H1 (cell line): ENCODE results near the gene IGLL5. TPM values are rescaled to one million over a fixed set of nuclear protein-coding genes. Genes with fewer than 3 reads are reported as not detected.

Source experiments
- ATF2 ChIP-seq: IDR thresholded peaks from 2 replicates; pipeline ENCODE4 v1.6.1; 2012; ENCODE audit warnings: low read length, inconsistent platforms
- CHD7 ChIP-seq: fragments of 300-600 bp; sonication (generic); IDR thresholded peaks from 2 replicates; pipeline ENCODE4 v1.7.1; 2012; ENCODE audit warnings: low read length, moderate library complexity, mild to moderate bottlenecking, inconsistent platforms; ENCODE audit not compliant: insufficient replicate concordance
- CTBP2 ChIP-seq: IDR thresholded peaks from 2 replicates; pipeline ENCODE4 v1.7.0; 2011; ENCODE audit warnings: borderline replicate concordance, mild to moderate bottlenecking, moderate library complexity, mixed read lengths, low read length; ENCODE audit not compliant: insufficient read depth, insufficient read length
- KDM4A ChIP-seq: IDR thresholded peaks from one replicate; pipeline ENCODE4 v1.7.1; 2012; ENCODE audit warnings: low read depth, mild to moderate bottlenecking, moderate library complexity, low read length, inconsistent platforms; ENCODE audit not compliant: severe bottlenecking
- MAX ChIP-seq: IDR thresholded peaks from 2 replicates; pipeline ENCODE4 v1.6.1; 2012; ENCODE audit warnings: inconsistent platforms
- POLR2A ChIP-seq, 2 experiments: IDR thresholded peaks; 1 replicate in 1 of 2; 2 replicates in 1 of 2; pipeline ENCODE4 v1.6.1; 2011; ENCODE audit warnings: low read depth in 2 of 2, low read length in 2 of 2, mild to moderate bottlenecking in 2 of 2; ENCODE audit errors: control extremely low read depth in 1 of 2
- SIN3A ChIP-seq, 2 experiments: IDR thresholded peaks in 1 of 2; conservative IDR thresholded peaks in 1 of 2; 2 replicates each; pipeline ENCODE4 v1.6.1; 2011 to 2012; ENCODE audit warnings: low read length in 2 of 2, improper control_type of control experiment in 1 of 2, low read depth in 1 of 2, mild to moderate bottlenecking in 1 of 2
- polyA plus RNA-seq, 7 experiments: library from polyadenylated mRNA; depleted of rRNA in 3 of 7; stranded (reverse) in 5 of 7; unstranded in 2 of 7; fragments of >200 nt in 5 of 7; fragments of 200-250 nt in 2 of 7; gene quantifications; 1 replicate in 5 of 7; 2 replicates in 1 of 7; 4 replicates in 1 of 7; pipeline versions ENCODE4 v1.2.1 to v1.2.3, GENCODE V29; 2011 to 2013; ENCODE audit warnings: missing spikeins in 2 of 7, mixed read lengths in 2 of 7
- total RNA-seq: library from RNA; stranded (reverse); fragmentation: NEBNext Ultra II Directional; extraction: Animal tissue kit (Norgen Biotek cat#: 25700); gene quantifications from 2 replicates; pipeline ENCODE4 v1.2.1, GENCODE V29; 2021

IGLL5 gene
- total and polyA plus RNA-seq, 2 of the 8 experiments (the other 6 are each of a cell fraction or from before 2014, with no cell fraction given): not detected

GRCh38 chr22:22921575-22921974, 34.0 kb downstream of the IGLL5 start (continued):
- no peak for TF ChIP-seq CHD7
- no peak for TF ChIP-seq MAX
- no peak for TF ChIP-seq CTBP2
- TF ChIP-seq ATF2: no peak
- TF ChIP-seq POLR2A (IDR thresholded peaks at IDR 0.05; ENCODE audit: control extremely low read depth in 1 of 2, low read depth in 2 of 2, low read length in 2 of 2): no peak
- TF ChIP-seq SIN3A (conservative IDR thresholded peaks at IDR 0.05 in 1 of 2, IDR thresholded peaks at IDR 0.05 in 1 of 2; ENCODE audit: low read depth in 1 of 2, low read length in 2 of 2): no peak
- TF ChIP-seq KDM4A: no peak
